ENCODE results near the gene GFI1B. TPM values are rescaled to one million over a fixed set of nuclear protein-coding genes. Genes with fewer than 3 reads are reported as not detected.

The GFI1B gene
- total and polyA plus RNA-seq, 7 donors: 0.28 to 0.92 (median 0.87) TPM; not detected in 4

DNA sequence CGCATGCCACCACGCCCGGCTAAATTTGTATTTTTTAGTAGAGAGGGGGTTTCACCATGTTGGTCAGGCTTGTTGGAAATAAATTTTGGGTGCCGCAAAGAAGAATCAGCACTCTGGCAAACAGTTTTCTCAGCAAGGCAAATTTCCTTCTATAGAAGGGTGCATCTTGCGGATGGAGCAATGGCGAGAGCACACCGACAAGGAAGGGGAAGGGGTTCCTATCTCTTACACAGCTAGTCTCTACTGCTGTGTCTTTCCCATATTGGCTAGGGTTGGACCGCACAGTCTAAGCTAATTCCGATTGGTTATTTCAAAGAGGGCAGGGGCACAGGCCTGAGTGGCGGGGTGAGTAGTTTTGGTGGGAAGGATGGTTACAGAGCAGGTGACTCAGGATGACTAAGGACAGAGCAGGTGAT is 53.0 kb downstream of the GFI1B start:
- intact Hi-C loops (cut with DNase I): loop anchor here (2.0 to 5.0 kb wide), 2 partner anchors 89 to 113 kb away; partner anchors contain the start of gene TSC1
- H3K27ac ChIP-seq: peak overlapping the region in 3 of 4 donors; percentile 87 to 91 (median 89)
- H3K36me3 ChIP-seq: peaks cover 0 to 6% (median 0%) of the 10 kb centered on the region in 4 donors
- no peaks in the 10 kb centered on the region for H3K27me3 ChIP-seq
- TF ChIP-seq EP300 (IDR thresholded peaks at IDR 0.05) (no peak), POLR2AphosphoS5 (IDR thresholded peaks at IDR 0.05) (no peak), POLR2A (IDR thresholded peaks at IDR 0.05) (no peak), CTCF (IDR thresholded peaks at IDR 0.05) (no peak)
- H3K9me3 ChIP-seq: no peaks in the 10 kb centered on the region
- H3K4me1 ChIP-seq: peaks cover 0 to 41% (median 33%) of the 10 kb centered on the region in 4 donors
- DNase-seq: peak; percentile 22
- H3K4me3 ChIP-seq: peak overlapping the region; percentile 72 to 97 (median 88)
- 67 to 70% methylated on average over 10 of the region's 10 CpGs for WGBS, 2 donors

GRCh38 chr9:133032171-133032570 is 53.7 kb downstream of the GFI1B start:
- no peaks in the 10 kb centered on the region for H3K9me3 ChIP-seq
- H3K4me3 ChIP-seq: peak overlapping the region in 1 of 4 donors; percentile 72
- peaks cover 0 to 41% (median 33%) of the 10 kb centered on the region in 4 donors for H3K4me1 ChIP-seq
- TF ChIP-seq POLR2A (IDR thresholded peaks at IDR 0.05) (no peak), EP300 (IDR thresholded peaks at IDR 0.05) (no peak), CTCF (IDR thresholded peaks at IDR 0.05) (no peak), POLR2AphosphoS5 (IDR thresholded peaks at IDR 0.05) (no peak)
- H3K27me3 ChIP-seq: no peaks in the 10 kb centered on the region
- 88 to 95% methylated on average over 10 of the region's 10 CpGs for WGBS, 2 donors
- DNase-seq: peak; percentile 18
- H3K27ac ChIP-seq: no peak overlapping the region
- H3K36me3 ChIP-seq: peaks cover 0 to 6% (median 0%) of the 10 kb centered on the region in 4 donors
- intact Hi-C loops (cut with DNase I): loop anchor here (5.0 kb wide), 1 partner anchor 90 kb away; the partner anchor contains the start of gene TSC1

- intact Hi-C loops (cut with DNase I): no loop called here
- Histone ChIP-seq H3K4me3 (no peak overlapping the region), H3K9me3 (no peaks in the 10 kb centered on the region), H3K27ac (no peak overlapping the region), H3K27me3 (no peaks in the 10 kb centered on the region), H3K36me3 (peaks cover 0 to 6% (median 0%) of the 10 kb centered on the region in 4 donors), H3K4me1 (peaks cover 0 to 29% (median 23%) of the 10 kb centered on the region in 4 donors)
- 87 to 90% methylated on average over 6 of the region's 6 CpGs for WGBS, 2 donors
- no peak for TF ChIP-seq POLR2AphosphoS5 (IDR thresholded peaks at IDR 0.05)
- TF ChIP-seq CTCF (IDR thresholded peaks at IDR 0.05): no peak
- no peak for TF ChIP-seq EP300 (IDR thresholded peaks at IDR 0.05)
- TF ChIP-seq POLR2A (IDR thresholded peaks at IDR 0.05): no peak
- DNase-seq: no peak
Measured at GRCh38 chr9:133035669-133036068, 57.2 kb downstream of the GFI1B start.

- peaks cover 8 to 20% (median 12%) of the 10 kb centered on the region in 4 donors for H3K36me3 ChIP-seq
- H3K4me1 ChIP-seq: peaks cover 0 to 10% (median 5%) of the 10 kb centered on the region in 4 donors
- WGBS, 2 donors: 93 to 94% methylated on average over 25 of the region's 25 CpGs
- H3K27ac ChIP-seq: no peak overlapping the region
- TF ChIP-seq POLR2AphosphoS5 (IDR thresholded peaks at IDR 0.05) (no peak), EP300 (IDR thresholded peaks at IDR 0.05) (no peak), POLR2A (IDR thresholded peaks at IDR 0.05) (no peak), CTCF (IDR thresholded peaks at IDR 0.05) (no peak)
- no peaks in the 10 kb centered on the region for H3K27me3 ChIP-seq
- intact Hi-C loops (cut with DNase I): no loop called here
- H3K4me3 ChIP-seq: no peak overlapping the region
- no peak for DNase-seq
- H3K9me3 ChIP-seq: no peaks in the 10 kb centered on the region
Measured at GRCh38 chr9:133037775-133038515, 59.5 kb downstream of the GFI1B start.
